ENCODE data around the gene WNT5B.

Gene WNT5B

GRCh38 chr12:1611803-1612572 is 17.0 kb upstream of the WNT5B start:
- POLR2A ChIA-PET, result interaction anchor here (0.6 kb wide), 1 partner anchor 468 kb away, joined by 3 read pairs; no protein-coding TSS in a partner anchor
- CTCF ChIA-PET, result interaction anchor here (0.8 to 1.5 kb wide), 7 partner anchors 8 to 39 kb away, joined by 3 to 7 read pairs (median 3); no protein-coding TSS in a partner anchor
- DNase-seq (ENCODE audit: extremely low spot score), result no peak

GRCh38 chr12:1613860-1614259 is 15.2 kb upstream of the WNT5B start:
- POLR2A ChIA-PET, result no interaction called here
- no peak for TF ChIP-seq CTCF (IDR thresholded peaks at IDR 0.05; ENCODE audit: control extremely low read depth, extremely low read depth, low read depth, missing control alignments)
- CTCF ChIA-PET, result interaction anchor here (2.0 kb wide), 1 partner anchor 21 kb away, joined by 6 read pairs; no protein-coding TSS in a partner anchor
- no peak for DNase-seq (ENCODE audit: extremely low spot score)

More at GRCh38 chr12:1611803-1612572, 17.0 kb upstream of the WNT5B start:
- no peak for TF ChIP-seq CTCF (IDR thresholded peaks at IDR 0.05; ENCODE audit: control extremely low read depth, extremely low read depth, low read depth, missing control alignments)

- CTCF ChIA-PET, result interaction anchor here (0.9 to 2.0 kb wide), 3 partner anchors 20 to 181 kb away, joined by 3 to 6 read pairs (median 5); no protein-coding TSS in a partner anchor
- POLR2A ChIA-PET, result no interaction called here
- TF ChIP-seq CTCF (IDR thresholded peaks at IDR 0.05; ENCODE audit: control extremely low read depth, extremely low read depth, low read depth, missing control alignments), result no peak
Observed at GRCh38 chr12:1614360-1614759, 14.7 kb upstream of the WNT5B start.

GRCh38 chr12:1616233-1617066 is 12.6 kb upstream of the WNT5B start:
- ChIA-PET POLR2A (interaction anchor here (0.6 kb wide), 1 partner anchor 77 kb away, joined by 4 read pairs; no protein-coding TSS in a partner anchor), CTCF (interaction anchor here (0.9 to 2.1 kb wide), 4 partner anchors 10 to 498 kb away, joined by 3 to 9 read pairs (median 6); partner anchors contain the start of gene WNT5B)
- no peak for TF ChIP-seq CTCF (IDR thresholded peaks at IDR 0.05; ENCODE audit: control extremely low read depth, extremely low read depth, low read depth, missing control alignments)
- DNase-seq (ENCODE audit: extremely low spot score), result peak; percentile 43

More at GRCh38 chr12:1614360-1614759, 14.7 kb upstream of the WNT5B start:
- no peak for DNase-seq (ENCODE audit: extremely low spot score)

- no peak for DNase-seq (ENCODE audit: extremely low spot score)
- POLR2A ChIA-PET, result no interaction called here
- no peak for TF ChIP-seq CTCF (IDR thresholded peaks at IDR 0.05; ENCODE audit: control extremely low read depth, extremely low read depth, low read depth, missing control alignments)
- CTCF ChIA-PET, result interaction anchor here (1.4 to 1.6 kb wide), 3 partner anchors 9 to 16 kb away, joined by 4 read pairs; no protein-coding TSS in a partner anchor
Observed at GRCh38 chr12:1618489-1618888, 10.5 kb upstream of the WNT5B start.

GRCh38 chr12:1619159-1619558 is 9.9 kb upstream of the WNT5B start:
- no peak for TF ChIP-seq CTCF (IDR thresholded peaks at IDR 0.05; ENCODE audit: control extremely low read depth, extremely low read depth, low read depth, missing control alignments)
- ChIA-PET CTCF (interaction anchor here (1.4 kb wide), 2 partner anchors 10 to 15 kb away, joined by 4 read pairs; no protein-coding TSS in a partner anchor), POLR2A (no interaction called here)
- DNase-seq (ENCODE audit: extremely low spot score), result no peak

All from GM10248 (cell line).